Smooth muscle cell (in vitro differentiated cells): ENCODE data around the gene GRHL1. TPM values are rescaled to one million over a fixed set of nuclear protein-coding genes. Genes with fewer than 3 reads are reported as not detected.

Source experiments
- DNase-seq: peaks from one replicate; lab custom pipeline; 2025; ENCODE audit not compliant: unreplicated experiment; lab: John Stamatoyannopoulos, UW
- H2AFZ ChIP-seq: fragments of 200-600 bp; sonication (generic); 2 replicates; pipeline ENCODE4 v1.6.0; 2016; ENCODE audit warnings: antibody characterized with exemption, low read depth, mild to moderate bottlenecking
- H3F3A ChIP-seq: fragments of 200-600 bp; sonication (generic); 2 replicates; pipeline ENCODE4 v1.6.0; 2017; ENCODE audit warnings: antibody characterized with exemption, low read depth
- H3K27ac ChIP-seq: fragments of 200-600 bp; sonication (generic); 2 replicates; pipeline ENCODE4 v1.5.1; 2016; ENCODE audit warnings: low read depth, mild to moderate bottlenecking
- H3K27me3 ChIP-seq: fragments of 200-600 bp; sonication (generic); 2 replicates; pipeline ENCODE4 v1.6.1; 2016; ENCODE audit warnings: low read depth, mild to moderate bottlenecking
- H3K36me3 ChIP-seq: fragments of 200-600 bp; sonication (generic); 2 replicates; pipeline ENCODE4 v1.5.1; 2016; ENCODE audit warnings: low read depth
- H3K4me1 ChIP-seq: fragments of 200-600 bp; sonication (generic); 2 replicates; pipeline ENCODE4 v1.5.1; 2016; ENCODE audit warnings: low read depth
- H3K4me2 ChIP-seq: fragments of 200-600 bp; sonication (generic); 2 replicates; pipeline ENCODE4 v1.6.0; 2016; ENCODE audit warnings: mild to moderate bottlenecking
- H3K4me3 ChIP-seq: fragments of 200-600 bp; sonication (generic); 2 replicates; pipeline ENCODE4 v1.5.1; 2016; ENCODE audit warnings: mild to moderate bottlenecking
- H3K79me2 ChIP-seq: fragments of 200-600 bp; sonication (generic); 2 replicates; pipeline ENCODE4 v1.6.0; 2016; ENCODE audit warnings: low read depth, mild to moderate bottlenecking
- H3K9ac ChIP-seq: fragments of 200-600 bp; sonication (generic); 2 replicates; pipeline ENCODE4 v1.6.0; 2016; ENCODE audit warnings: low read depth
- H3K9me3 ChIP-seq: fragments of 200-600 bp; sonication (generic); replicated peaks from 2 replicates; pipeline ENCODE4 v1.5.1; 2016; ENCODE audit warnings: low read depth
- H4K20me1 ChIP-seq: fragments of 200-600 bp; sonication (generic); 2 replicates; pipeline ENCODE4 v1.6.0; 2016; ENCODE audit warnings: low read depth
- CTCF ChIP-seq: fragments of 200-600 bp; sonication (generic); IDR thresholded peaks from 2 replicates; pipeline ENCODE4 v1.5.1; 2017; ENCODE audit warnings: borderline replicate concordance, mild to moderate bottlenecking, antibody characterized with exemption; ENCODE audit not compliant: insufficient read depth, poor library complexity, severe bottlenecking
- WGBS: methylation state at CpG from one replicate; pipeline ENCODE4 v1.1.7; 2016; ENCODE audit warnings: low lambda C conversion rate; 5-methylcytosine and 5-hydroxymethylcytosine counted together
- polyA plus RNA-seq: library from polyadenylated mRNA; unstranded; fragments of >200 nt; fragmentation: Nextera tagmentation; extraction: Ambion mirVana; gene quantifications from 2 replicates; pipeline ENCODE4 v1.2.1, GENCODE V29; 2016
- total RNA-seq: library from RNA; depleted of rRNA; stranded (reverse); fragments of >200 nt; gene quantifications from 2 replicates; pipeline ENCODE4 v1.2.3, GENCODE V29; 2014

GRHL1 gene
- total and polyA plus RNA-seq, 2 experiments from 2014 or later: 2.0 to 26.8 TPM

- Histone ChIP-seq H3K79me2 (no peaks in the 10 kb centered on the region), H3K27me3 (no peaks in the 10 kb centered on the region), H3K4me2 (no peak overlapping the region), H3F3A (no peaks in the 10 kb centered on the region), H4K20me1 (no peaks in the 10 kb centered on the region), H3K4me1 (peaks cover 11% of the 10 kb centered on the region), H3K36me3 (no peaks in the 10 kb centered on the region), H3K27ac (no peak overlapping the region), H3K4me3 (no peak overlapping the region), H3K9ac (no peak overlapping the region), H3K9me3 (no peaks in the 10 kb centered on the region), H2AFZ (no peak overlapping the region)
- no peak for DNase-seq
- TF ChIP-seq CTCF: no peak
- WGBS: 92% methylated on average over 14 of the region's 14 CpGs
Measured at GRCh38 chr2:10033251-10034006, 81.9 kb downstream of the GRHL1 start.

DNA sequence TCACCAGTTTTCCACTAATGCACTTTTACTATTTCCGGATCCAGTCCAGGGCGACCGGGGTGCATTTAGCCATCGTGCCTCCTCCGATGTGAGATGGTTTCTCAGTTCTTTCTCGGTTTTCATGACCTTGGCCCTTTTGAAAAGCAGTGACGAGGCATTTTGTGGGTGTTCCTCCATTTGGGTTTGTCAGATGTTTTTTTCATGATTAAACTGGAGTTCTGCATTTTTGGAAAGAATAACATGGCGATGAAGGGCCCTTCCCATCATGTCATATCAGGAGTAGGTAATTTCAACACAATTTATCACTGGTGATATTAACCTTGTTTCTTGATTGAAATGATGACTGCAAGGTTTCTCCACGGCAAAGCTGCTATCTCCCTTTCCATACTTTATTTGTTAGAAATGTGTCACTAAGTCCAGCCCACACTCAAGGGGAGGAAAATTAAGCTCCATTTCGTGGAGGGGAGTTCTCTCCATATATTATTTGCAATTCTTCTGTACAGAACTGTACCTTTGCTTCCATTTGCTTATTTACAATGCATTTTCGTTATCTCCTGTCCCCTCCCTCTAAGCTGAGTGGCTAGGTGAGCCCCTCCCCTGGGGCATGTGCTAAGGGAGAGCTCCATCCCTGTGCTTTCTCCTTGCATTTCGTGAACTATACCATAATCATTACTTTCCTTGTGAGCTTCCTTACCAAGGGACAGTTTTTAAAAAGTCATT lies 83.0 kb downstream of the GRHL1 start:
- no peak for TF ChIP-seq CTCF
- no peaks in the 10 kb centered on the region for H3K9me3 ChIP-seq
- WGBS: 93% methylated on average over 12 of the region's 12 CpGs

DNA sequence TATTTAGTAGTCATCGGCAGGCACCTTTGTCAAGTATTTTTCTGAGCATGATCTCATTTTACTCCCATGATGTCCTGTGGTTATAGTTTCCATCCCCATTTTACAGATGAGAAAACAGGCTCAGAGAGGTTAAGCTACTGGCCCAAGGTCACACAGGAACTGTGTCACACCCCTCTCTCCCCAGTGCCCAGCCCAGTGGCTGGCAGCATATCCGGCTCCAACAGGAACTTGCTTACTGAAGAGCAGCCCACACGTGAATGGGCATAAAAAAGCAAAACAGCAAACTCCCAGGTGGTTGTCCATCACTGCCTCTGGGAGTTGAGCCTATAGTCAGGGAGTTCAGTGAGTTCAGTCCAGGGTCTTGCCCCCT lies 83.5 kb downstream of the GRHL1 start:
- WGBS: 85% methylated on average over 3 of the region's 3 CpGs
- Histone ChIP-seq H4K20me1 (no peaks in the 10 kb centered on the region), H3K9me3 (no peaks in the 10 kb centered on the region), H3K27me3 (no peaks in the 10 kb centered on the region), H3F3A (no peaks in the 10 kb centered on the region), H3K79me2 (no peaks in the 10 kb centered on the region), H3K4me3 (no peak overlapping the region), H3K4me2 (no peak overlapping the region), H3K4me1 (no peaks in the 10 kb centered on the region), H2AFZ (no peak overlapping the region), H3K36me3 (no peaks in the 10 kb centered on the region), H3K9ac (no peak overlapping the region), H3K27ac (no peak overlapping the region)
- no peak for TF ChIP-seq CTCF
- no peak for DNase-seq

More for the DNA sequence above, 83.0 kb downstream of the GRHL1 start:
- Histone ChIP-seq H3K27ac (no peak overlapping the region), H3K4me2 (no peak overlapping the region), H3F3A (no peaks in the 10 kb centered on the region), H3K36me3 (no peaks in the 10 kb centered on the region), H3K79me2 (no peaks in the 10 kb centered on the region), H3K4me3 (no peak overlapping the region), H3K9ac (no peak overlapping the region), H2AFZ (no peak overlapping the region), H3K4me1 (peaks cover under 1% of the 10 kb centered on the region), H4K20me1 (no peaks in the 10 kb centered on the region), H3K27me3 (no peaks in the 10 kb centered on the region)
- DNase-seq: no peak
